Activated CD4-positive, CD25-positive, alpha-beta regulatory T cell treated with anti-CD3 and anti-CD28 coated beads, Interleukin-2, amount 50 U/mL, for 16 hours (primary cell): Measurements from ENCODE around the gene NAGLU.
"Not testable (repeated sequence)": the region's sequence is repeated elsewhere in the genome, so short reads cannot be mapped to it uniquely, and the experiment has no call there.

Experiments used
- DNase-seq: peaks from one replicate; pipeline ENCODE4 v3.0.0-alpha.2; 2020; ENCODE audit warnings: low read depth, low spot score

Gene NAGLU

DNA sequence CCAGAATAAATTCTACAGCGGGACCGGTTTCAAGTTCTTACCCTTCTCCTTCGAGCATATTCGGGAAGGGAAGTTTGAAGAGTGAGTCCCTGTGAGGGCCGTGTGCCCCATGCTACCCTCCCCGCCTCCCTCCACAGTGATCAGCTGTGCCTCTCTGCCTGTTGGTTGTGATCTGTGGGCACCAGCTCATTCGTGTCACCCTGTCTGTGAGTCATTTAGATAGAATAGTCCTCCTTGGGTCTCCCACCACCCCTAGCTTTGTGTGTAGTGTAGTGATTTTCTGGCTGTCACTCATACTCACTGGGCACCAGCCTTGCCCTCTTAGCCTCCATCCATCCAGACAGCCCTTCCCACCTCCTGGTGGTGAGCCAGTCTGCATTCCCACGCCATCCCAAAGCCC is 15.0 kb upstream of the NAGLU start:
- no peak for DNase-seq

DNA sequence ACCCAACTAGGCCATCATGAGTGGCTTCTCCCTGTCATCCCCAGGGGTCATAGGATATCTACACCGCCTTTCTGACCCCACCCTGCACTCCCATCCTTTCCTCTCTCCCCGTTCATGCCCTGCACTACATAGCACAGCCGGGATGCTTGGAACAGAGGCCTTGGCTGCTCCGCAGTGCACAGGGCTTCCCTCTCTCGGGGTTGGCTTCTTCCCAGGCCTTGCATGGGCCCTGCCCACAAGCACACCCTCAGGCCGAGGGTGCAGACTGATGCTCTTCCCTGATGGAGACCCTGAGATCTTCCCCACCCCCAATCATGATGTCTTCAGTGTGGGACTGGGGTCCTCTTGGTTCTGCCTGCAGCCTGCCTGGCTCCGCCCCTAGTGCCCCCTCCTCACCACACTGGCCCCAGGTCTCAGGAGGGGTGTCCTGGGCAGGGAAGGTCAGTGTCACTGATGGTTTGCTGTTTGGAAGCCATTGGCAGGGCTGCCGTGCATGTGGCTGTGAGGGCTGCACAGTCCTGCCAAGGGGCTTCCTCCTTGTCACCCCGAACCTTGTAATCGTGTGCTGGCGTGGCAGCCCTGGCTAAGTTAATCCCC is 14.3 kb upstream of the NAGLU start:
- no peak for DNase-seq

DNA sequence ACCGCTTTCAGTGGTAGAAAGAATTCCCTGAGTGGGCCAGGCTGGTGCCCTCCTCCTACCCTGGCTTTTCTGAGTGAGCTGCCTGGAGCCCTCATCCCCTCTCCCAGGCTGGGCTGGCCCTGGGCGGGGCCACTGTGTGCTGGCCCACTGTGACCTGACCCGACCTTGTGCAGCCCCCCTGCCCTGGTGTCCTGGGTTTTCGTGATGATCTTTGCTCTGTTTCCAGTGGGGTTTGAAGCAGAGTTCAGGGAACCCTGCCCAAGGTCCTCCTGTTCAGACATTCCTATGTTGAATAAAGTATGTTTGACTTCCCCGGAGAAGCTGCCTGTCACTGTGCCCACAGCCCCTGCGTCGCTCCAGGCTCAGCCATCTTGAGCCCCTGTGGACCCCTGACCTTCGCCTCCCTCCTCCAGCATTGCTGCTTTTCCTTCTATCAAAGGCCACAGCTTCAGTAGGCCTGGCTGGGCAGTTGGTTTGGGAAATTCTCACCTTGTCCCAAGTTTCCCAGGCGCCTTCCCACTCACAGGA is 13.7 kb upstream of the NAGLU start:
- DNase-seq, result no peak

DNA sequence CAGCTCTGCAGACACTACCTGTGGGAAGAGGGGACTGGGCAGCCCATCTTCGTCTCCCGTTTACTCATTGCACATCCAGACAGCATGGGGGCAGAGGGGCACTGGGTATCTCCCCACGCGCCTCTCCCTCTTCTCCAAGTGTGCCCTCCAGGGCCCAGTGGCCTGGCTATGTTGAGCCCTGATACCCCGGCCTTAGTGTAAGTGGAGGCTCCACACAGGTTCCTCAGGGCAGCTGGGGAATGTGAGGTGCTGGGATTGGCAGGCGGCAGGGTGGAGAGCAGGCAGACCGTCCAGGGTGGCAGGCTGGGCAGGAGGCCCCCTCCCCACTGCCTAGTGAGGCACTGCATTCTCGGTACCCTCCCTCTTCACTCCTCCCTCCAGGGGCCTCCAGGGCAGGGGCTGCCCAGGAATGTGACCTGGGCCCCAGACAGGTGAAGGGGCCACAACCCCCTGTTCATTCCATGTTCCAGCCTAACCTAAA is 13.2 kb upstream of the NAGLU start:
- no peak for DNase-seq

DNA sequence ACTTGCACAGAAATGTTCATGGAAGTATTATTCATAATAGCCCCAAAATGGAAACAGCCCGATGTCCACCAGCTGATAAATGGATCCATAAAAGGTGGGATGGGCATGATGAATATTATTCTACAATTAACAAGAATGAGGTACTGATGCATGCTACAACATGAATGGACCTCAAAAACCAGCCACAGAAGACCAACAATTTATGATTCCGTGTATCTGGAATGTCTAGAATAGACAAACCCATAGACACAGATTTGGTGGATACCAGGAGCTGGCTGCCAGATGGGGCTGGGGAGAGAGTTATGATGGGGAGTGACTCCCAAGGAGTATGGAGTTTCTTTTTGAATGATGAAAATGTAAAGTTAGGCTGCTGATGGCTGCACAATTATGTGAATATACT is 10.8 kb upstream of the NAGLU start:
- DNase-seq, result no peak

DNA sequence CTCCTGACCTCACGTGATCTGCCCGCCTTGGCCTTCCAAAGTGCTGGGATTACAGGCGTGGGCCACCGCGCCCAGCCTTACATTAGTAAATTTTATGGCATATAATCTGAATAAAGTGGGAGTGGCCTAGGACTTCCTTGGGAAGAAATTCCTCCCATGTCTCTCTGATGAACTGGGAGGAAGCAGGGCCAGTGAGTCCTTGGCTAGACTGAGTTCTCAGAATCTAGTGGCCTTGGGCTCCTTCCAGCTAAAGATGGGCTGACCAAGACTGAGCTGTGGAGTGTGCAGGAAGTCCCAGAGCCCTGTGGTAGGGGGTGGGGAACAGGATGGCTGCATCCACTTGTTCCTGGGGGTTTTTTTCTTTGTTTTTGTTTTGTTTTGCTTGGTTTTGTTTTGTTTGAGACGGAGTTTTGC is 10.0 kb upstream of the NAGLU start:
- no peak for DNase-seq

DNA sequence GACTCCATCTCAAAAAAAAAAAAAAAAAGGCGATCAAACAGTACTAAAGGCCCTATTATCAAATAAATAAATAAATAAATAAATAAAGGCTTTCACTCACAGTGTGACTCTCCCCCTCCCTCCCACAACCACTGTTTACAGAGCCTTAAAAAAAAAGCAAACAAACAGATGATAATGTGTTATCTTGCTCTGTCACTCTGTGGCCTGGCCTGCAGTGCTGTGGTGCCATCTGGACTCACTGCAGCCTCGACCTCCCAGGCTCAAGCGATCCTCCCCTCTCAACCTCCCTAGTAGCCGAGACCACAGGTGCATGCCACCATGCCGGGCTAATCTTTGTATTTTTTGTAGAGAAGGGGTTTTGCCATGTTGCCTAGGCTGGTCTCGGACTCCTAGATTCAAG is 8.1 kb upstream of the NAGLU start:
- no peak for DNase-seq

DNA sequence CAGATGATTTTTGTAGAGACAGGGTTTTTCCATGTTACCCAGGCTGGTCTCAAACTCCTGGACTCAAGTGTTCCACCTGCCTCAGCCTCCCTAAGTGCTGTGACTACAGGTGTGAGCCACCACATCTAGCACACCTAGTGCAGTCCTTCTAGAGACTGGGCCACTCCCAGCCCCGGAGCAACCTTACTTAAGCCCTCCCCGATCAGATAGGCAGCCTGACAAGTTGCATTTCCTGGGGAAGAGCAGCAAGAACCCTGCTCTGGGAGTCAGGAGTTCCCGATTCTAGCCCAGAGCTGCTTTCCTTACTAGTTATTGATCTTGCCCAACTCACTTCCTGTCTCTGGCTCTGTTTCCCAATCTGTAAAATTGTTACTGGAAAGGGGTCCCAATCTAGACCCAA is 7.0 kb upstream of the NAGLU start:
- DNase-seq, result no peak

DNA sequence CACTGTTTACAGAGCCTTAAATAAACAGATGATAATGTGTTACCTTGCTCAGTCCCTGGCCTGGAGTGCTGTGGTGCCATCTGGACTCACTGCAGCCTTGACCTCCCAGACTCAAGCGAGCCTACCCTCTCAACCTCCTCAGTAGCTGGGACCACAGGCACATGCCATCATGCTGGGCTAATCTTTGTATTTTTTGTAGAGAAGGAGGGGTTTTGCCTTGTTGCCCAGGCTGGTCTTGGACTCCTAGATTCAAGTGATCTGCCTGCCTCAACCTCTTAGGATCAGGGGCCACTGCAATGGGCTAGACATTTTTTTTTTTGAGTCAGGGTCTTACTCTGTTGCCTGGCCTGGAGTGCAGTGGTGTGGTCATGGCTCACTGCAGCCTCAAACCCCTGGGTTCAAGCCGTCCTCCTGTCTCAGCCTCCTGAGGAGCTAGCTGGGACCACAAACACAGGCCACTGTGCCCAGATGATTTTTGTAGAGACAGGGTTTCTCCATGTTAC is 5.0 kb upstream of the NAGLU start:
- no peak for DNase-seq

DNA sequence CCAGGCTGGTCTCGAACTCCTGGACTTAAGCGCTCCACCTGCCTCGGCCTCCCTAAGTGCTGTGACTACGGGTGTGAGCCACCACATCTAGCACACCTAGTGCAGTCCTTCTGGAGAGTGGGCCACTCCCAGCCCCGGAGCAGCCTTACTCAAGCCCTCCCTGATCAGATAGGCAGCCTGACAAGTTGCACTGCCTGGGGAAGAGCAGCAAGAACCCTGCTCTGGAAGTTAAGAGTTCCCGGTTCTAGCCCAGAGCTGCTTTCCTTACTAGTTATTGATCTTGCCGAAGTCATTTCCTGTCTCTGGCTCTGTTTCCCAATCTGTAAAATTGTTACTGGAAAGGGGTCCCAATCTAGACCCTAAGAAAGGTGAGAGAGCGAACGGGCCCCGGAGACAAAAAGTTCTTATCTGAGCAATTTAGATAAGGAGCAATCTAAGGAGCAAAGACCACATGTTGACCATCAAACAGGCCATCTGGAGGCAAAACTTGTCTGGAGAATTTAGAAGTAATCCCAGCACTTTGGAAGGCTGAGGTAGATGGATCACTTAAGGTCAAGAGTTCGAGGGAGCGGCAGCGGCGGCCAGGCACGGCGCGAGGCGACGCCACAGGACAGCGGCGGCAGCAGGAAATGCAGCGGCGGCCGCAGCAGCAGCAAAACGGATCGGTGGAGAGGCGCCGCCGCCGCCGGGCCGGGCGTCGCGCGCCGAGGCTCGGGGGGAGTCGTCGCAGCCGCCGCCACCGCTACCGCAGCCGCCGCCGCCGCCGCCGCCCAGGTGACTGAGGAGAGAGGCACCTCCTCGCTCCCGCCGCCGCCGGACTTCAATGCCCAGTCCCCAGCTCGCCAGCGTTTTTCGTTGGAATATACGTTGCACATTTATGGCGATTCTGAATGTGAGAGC is 4.3 kb upstream of the NAGLU start:
- no peak for DNase-seq

DNA sequence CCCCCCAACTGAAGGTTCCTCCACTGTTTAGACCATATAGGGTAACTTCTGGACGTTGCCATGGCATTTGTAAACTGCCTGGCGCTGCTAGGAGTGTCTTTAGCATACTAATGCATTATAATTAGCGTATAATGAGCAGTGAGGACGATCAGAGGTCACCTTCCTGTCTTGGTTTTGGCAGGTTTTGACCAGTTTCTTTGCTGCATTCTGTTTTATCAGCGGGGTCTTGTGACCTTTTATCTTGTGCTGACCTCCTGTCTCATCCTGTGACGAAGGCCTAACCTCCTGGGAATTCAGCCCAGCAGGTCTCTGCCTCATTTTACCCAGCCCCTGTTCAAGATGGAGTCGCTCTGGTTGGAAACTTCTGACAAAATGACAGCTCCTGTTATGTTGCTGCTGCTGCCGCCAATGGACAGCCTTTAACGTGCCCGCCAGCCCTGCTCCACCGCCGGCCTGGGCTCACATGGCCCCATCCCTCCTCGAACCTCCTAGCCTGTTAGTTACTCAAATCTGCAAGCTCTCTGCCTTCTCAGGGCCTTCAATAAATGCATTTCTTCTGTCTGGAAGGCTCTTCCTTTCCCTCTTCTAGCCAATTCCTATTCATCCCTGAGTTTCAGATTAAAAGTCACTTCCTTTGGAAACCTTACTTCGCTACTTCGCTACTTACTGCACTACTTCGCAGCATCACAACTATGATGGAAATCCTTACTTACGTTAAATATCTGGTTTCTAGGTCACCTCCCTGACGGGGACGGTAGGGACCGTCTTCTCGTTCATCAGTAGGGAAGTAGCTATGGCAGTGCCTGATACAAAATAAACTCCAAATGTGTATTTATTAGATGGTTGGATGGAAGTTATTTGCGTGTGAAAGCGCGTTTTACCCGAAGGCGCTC is 640 bp upstream of the NAGLU start:
- DNase-seq, result no peak

DNA sequence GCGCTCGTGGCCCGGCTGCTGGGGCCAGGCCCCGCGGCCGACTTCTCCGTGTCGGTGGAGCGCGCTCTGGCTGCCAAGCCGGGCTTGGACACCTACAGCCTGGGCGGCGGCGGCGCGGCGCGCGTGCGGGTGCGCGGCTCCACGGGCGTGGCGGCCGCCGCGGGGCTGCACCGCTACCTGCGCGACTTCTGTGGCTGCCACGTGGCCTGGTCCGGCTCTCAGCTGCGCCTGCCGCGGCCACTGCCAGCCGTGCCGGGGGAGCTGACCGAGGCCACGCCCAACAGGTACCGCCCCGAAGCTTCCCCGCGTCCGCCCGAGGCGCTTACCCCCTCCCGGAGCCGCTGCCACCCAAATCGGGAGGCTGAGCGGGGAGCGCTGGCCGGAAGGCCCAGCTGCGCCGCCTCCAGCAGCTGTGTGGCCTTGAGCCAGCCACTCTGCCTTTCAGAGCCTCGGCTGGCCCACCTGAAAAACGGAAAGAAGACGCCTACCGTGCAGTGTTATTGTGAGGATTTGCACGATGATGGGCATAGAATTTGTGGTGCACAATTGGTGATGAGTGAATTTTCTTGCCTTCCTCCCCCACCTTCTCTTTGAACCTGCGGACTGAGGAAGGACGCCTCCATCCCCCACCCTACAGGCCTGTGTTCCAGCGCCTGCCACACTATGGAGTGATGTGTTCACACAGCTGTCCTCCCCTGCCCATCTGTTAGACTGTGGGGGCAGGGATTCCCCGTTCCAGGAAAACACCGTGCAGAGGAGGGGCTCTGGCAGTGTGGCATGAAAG is 523 bp downstream of the NAGLU start:
- DNase-seq, result no peak

DNA sequence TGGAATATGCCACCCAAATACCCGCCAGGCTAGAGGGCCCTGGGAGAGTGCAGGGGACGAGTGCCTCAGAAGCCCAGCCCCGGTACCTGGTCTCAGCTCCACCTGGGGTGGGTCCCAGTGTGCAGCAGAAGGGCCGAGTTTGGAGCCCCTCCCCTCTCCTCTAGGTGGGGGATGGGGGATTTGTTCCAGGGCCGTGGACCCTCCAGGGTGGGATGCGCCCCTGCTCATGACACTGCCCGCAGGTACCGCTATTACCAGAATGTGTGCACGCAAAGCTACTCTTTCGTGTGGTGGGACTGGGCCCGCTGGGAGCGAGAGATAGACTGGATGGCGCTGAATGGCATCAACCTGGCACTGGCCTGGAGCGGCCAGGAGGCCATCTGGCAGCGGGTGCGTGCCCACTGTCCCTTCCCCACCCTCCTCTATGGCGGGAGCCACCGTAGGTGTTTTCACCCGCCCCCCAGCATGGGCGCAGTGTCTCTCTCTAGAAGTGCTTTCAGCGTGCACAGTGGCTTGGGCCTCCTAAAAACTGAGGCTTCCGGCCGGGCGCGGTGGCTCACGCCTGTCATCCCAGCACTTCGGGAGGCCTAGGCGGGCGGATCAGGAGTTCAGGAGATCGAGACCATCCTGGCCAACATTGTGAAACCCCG is 1.2 kb downstream of the NAGLU start:
- no peak for DNase-seq

DNA sequence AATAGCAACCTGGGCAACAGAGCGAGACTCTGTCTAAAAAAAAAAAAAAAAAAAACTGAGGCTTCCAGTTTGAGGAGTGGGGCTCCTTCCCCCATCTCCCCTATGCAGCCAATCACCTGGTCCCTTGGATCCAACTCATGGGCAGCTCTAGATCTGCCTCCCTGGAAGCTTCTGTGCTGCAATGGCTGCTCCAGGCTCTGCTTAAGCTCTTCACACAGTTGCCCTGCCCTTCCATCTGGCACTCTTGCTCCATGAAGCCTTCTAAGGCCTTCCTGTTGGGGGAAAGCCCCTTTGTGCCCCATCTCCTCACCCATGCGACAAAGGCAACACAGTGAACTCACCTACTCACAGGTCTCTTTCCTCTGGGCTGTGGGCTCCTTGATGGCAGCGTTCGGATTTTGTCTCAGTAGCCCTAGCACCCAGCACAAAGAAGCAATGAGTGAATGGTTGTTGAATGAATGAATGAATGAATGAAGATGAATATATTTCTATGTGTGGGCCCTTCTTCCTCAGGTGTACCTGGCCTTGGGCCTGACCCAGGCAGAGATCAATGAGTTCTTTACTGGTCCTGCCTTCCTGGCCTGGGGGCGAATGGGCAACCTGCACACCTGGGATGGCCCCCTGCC is 1.9 kb downstream of the NAGLU start:
- DNase-seq, result no peak

DNA sequence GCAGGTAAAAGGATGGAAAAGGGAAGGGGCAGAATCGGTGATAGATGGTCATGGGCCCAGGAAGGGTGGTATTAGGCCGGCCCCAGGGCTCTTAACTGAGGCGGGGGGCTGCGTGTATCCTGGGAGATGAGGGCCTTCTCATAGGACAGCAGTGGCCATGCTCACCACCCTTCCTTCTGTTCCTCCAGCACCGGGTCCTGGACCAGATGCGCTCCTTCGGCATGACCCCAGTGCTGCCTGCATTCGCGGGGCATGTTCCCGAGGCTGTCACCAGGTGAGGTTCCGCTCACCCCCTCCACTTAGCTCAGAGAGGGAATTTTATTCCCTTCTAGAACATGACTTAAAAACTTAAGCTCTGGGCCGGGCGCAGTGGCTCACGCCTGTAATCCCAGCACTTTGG is 2.4 kb downstream of the NAGLU start:
- DNase-seq, result no peak

DNA sequence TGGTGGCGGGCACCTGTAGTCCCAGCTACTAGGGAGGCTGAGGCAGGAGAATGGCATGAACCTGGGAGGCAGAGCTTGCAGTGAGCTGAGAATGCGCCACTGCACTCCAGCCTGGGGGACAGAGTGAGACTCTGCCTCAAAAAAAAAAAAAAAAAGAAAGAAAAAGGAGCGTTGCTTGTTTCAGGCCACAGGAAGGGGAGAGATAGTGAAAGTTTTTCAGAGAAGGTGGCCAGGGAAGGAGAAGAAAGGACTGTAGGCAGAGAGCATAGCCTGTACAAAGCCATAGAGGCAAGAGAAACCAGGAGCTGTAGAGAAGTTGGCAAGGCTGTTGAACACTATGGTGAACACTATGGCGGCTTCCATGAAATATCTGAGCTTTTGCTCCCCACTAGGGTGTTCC is 4.5 kb downstream of the NAGLU start:
- DNase-seq, result not testable (repeated sequence)

DNA sequence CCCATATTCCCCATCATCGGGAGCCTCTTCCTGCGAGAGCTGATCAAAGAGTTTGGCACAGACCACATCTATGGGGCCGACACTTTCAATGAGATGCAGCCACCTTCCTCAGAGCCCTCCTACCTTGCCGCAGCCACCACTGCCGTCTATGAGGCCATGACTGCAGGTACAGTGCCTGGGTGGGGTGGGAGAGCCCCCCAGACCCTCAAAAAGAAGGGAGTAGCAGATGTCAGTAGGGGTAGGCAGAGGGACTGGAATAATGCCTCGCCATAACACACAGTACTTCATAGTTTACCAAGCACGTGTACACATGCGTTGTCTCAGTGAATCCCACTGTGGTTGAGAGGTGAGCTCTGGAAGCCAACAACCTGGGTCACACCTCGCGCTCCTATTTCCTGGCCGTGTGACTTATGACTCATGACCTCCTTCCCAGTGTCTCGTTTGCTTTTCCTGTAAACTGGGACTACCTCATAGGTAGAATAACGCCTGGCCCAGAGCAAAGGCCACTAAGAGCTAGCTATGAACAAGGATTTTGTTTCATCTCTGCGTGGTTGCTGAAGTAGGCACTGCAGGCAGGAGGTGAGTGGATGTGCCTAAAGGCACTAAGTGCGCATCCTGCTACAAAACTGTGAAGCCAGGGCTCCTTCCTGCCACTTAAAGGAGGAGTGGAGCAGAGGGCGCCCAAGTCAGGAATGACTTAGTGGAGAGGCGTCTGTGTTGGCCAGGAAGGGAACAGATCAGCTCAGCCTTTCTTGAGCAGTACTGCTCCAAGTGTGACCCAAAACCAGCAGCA is 5.2 kb downstream of the NAGLU start:
- DNase-seq, result no peak

DNA sequence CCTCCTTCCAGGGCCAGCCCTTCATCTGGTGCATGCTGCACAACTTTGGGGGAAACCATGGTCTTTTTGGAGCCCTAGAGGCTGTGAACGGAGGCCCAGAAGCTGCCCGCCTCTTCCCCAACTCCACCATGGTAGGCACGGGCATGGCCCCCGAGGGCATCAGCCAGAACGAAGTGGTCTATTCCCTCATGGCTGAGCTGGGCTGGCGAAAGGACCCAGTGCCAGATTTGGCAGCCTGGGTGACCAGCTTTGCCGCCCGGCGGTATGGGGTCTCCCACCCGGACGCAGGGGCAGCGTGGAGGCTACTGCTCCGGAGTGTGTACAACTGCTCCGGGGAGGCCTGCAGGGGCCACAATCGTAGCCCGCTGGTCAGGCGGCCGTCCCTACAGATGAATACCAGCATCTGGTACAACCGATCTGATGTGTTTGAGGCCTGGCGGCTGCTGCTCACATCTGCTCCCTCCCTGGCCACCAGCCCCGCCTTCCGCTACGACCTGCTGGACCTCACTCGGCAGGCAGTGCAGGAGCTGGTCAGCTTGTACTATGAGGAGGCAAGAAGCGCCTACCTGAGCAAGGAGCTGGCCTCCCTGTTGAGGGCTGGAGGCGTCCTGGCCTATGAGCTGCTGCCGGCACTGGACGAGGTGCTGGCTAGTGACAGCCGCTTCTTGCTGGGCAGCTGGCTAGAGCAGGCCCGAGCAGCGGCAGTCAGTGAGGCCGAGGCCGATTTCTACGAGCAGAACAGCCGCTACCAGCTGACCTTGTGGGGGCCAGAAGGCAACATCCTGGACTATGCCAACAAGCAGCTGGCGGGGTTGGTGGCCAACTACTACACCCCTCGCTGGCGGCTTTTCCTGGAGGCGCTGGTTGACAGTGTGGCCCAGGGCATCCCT is 7.4 kb downstream of the NAGLU start:
- no peak for DNase-seq
